CD14-positive monocyte (primary cell): ENCODE results near the gene REXO4. TPM values are rescaled to one million over a fixed set of nuclear protein-coding genes. Genes with fewer than 3 reads are reported as not detected.

Source experiments
- DNase-seq, 3 donors: peaks; one replicate each; pipeline ENCODE4 v3.0.0-alpha.2; 2011 to 2022
- H2AFZ ChIP-seq: 2 replicates; pipeline ENCODE4 v1.6.0; 2012; ENCODE audit warnings: mild to moderate bottlenecking, low read depth, low read length, inconsistent platforms; ENCODE audit not compliant: insufficient read depth, poor library complexity, severe bottlenecking
- H3K27ac ChIP-seq, 2 donors: 1 replicate in 1 of 2; 2 replicates in 1 of 2; pipeline ENCODE4 v1.5.1; 2012 to 2013; ENCODE audit warnings: low read length in 2 of 2, control low read depth in 1 of 2, inconsistent platforms in 1 of 2, low read depth in 1 of 2, mild to moderate bottlenecking in 1 of 2
- H3K27me3 ChIP-seq, 2 donors: one replicate each; pipeline versions ENCODE4 v1.6.0 to v1.6.1; 2011 to 2013; ENCODE audit warnings: low read length in 2 of 2; ENCODE audit not compliant: control insufficient read depth in 2 of 2, insufficient read depth in 2 of 2
- H3K36me3 ChIP-seq, 2 donors: replicated peaks in 1 of 2; 1 replicate in 1 of 2; 2 replicates in 1 of 2; pipeline versions ENCODE4 v1.5.1 to v1.6.1; 2012 to 2013; ENCODE audit warnings: low read length in 2 of 2, control low read depth in 1 of 2, inconsistent platforms in 1 of 2, mild to moderate bottlenecking in 1 of 2; ENCODE audit not compliant: insufficient read depth in 2 of 2, control insufficient read depth in 1 of 2
- H3K4me1 ChIP-seq, 2 donors: 1 replicate in 1 of 2; 2 replicates in 1 of 2; pipeline versions ENCODE4 v1.5.1 to v1.6.1; 2012 to 2013; ENCODE audit warnings: low read length in 2 of 2, control low read depth in 1 of 2, inconsistent platforms in 1 of 2, mild to moderate bottlenecking in 1 of 2, moderate library complexity in 1 of 2; ENCODE audit not compliant: insufficient read depth in 2 of 2, control insufficient read depth in 1 of 2
- H3K4me2 ChIP-seq: replicated peaks from 2 replicates; pipeline ENCODE3; 2012; ENCODE audit warnings: low read length, moderate library complexity, mild to moderate bottlenecking; ENCODE audit not compliant: poor library complexity, severe bottlenecking; ENCODE audit errors: extremely low read depth
- H3K4me3 ChIP-seq, 3 experiments: fragments of 200-600 bp in 1 of 3; sonication (generic) in 1 of 3; replicated peaks in 1 of 3; 1 replicate in 2 of 3; 2 replicates in 1 of 3; pipeline ENCODE4 v1.5.1; 2011 to 2013; ENCODE audit warnings: low read length in 3 of 3, mild to moderate bottlenecking in 3 of 3, control low read depth in 2 of 3, low read depth in 2 of 3, inconsistent platforms in 1 of 3, moderate library complexity in 1 of 3
- H3K79me2 ChIP-seq: 2 replicates; pipeline ENCODE4 v1.6.0; 2012; ENCODE audit warnings: mild to moderate bottlenecking, control low read depth, inconsistent platforms, low read length, moderate library complexity; ENCODE audit not compliant: insufficient read depth
- H3K9ac ChIP-seq: 2 replicates; pipeline ENCODE4 v1.6.0; 2017; ENCODE audit warnings: low read length, mild to moderate bottlenecking; ENCODE audit not compliant: insufficient read depth, poor library complexity, severe bottlenecking
- H3K9me3 ChIP-seq, 2 donors: replicated peaks in 1 of 2; 1 replicate in 1 of 2; 2 replicates in 1 of 2; pipeline versions ENCODE4 v1.5.1 to v1.6.1; 2012 to 2013; ENCODE audit warnings: low read length in 2 of 2, control low read depth in 1 of 2; ENCODE audit not compliant: control insufficient read depth in 1 of 2, insufficient read depth in 1 of 2
- H4K20me1 ChIP-seq: 2 replicates; pipeline ENCODE4 v1.6.0; 2012; ENCODE audit warnings: mild to moderate bottlenecking, low read length, control low read depth, moderate library complexity; ENCODE audit not compliant: insufficient read depth
- H3K27ac Mint-ChIP-seq, 7 donors: one replicate each; pipeline ENCODE4 v1.8.0; 2020; ENCODE audit warnings: mild to moderate bottlenecking in 7 of 7, mixed read lengths in 7 of 7, moderate library complexity in 6 of 7, inconsistent platforms in 2 of 7
- H3K27me3 Mint-ChIP-seq, 3 donors: one replicate each; pipeline ENCODE4 v1.8.0; 2021 to 2022; ENCODE audit warnings: low read depth in 3 of 3, mild to moderate bottlenecking in 3 of 3, mixed read lengths in 3 of 3, moderate library complexity in 3 of 3, inconsistent platforms in 1 of 3
- H3K36me3 Mint-ChIP-seq, 2 donors: one replicate each; pipeline ENCODE4 v1.8.0; 2020; ENCODE audit warnings: mixed read lengths in 2 of 2, inconsistent platforms in 1 of 2, mild to moderate bottlenecking in 1 of 2
- H3K4me1 Mint-ChIP-seq: one replicate; pipeline ENCODE4 v1.8.0; 2020; ENCODE audit warnings: mild to moderate bottlenecking, mixed read lengths
- H3K4me3 Mint-ChIP-seq, 2 donors: one replicate each; pipeline ENCODE4 v1.8.0; 2020; ENCODE audit warnings: mild to moderate bottlenecking in 2 of 2, mixed read lengths in 2 of 2, moderate library complexity in 1 of 2
- H3K9me3 Mint-ChIP-seq, 7 donors: one replicate each; pipeline ENCODE4 v1.8.0; 2020 to 2022; ENCODE audit warnings: mixed read lengths in 7 of 7, mild to moderate bottlenecking in 6 of 7, moderate library complexity in 6 of 7, inconsistent platforms in 2 of 7
- CTCF ChIP-seq: fragments of 200-600 bp; IDR thresholded peaks from one replicate; pipeline ENCODE4 v1.8.0; 2022; ENCODE audit warnings: antibody characterized with exemption, mild to moderate bottlenecking
- WGBS: methylation state at CpG from one replicate; pipeline ENCODE4 v1.1.5; 2013; ENCODE audit warnings: missing lambda C conversion rate; ENCODE audit not compliant: insufficient coverage; 5-methylcytosine and 5-hydroxymethylcytosine counted together
- intact Hi-C, 2 donors: fragments of 100-400 bp; cut with micrococcal nuclease; formaldehyde crosslinking; loops; one replicate each; pipeline versions ENCODE4 v1.15.0 to v1.15.1; 2023
- polyA plus RNA-seq, 3 donors: library from polyadenylated mRNA; depleted of rRNA in 1 of 3; unstranded in 2 of 3; stranded (reverse) in 1 of 3; fragments of 300-500 nt in 2 of 3; fragments of >200 nt in 1 of 3; fragmentation: Illumina TruSeq in 2 of 3; gene quantifications; 1 replicate in 2 of 3; 2 replicates in 1 of 3; pipeline ENCODE4 v1.2.3, GENCODE V29; 2012 to 2021

Gene REXO4
- polyA plus RNA-seq, 3 donors, result 3.0 to 11.0 (median 4.2) TPM

GRCh38 chr9:133368249-133368881, 49.4 kb downstream of the REXO4 start:
- Mint-ChIP-seq H3K9me3 (no peaks in the 10 kb centered on the region), H3K36me3 (peaks cover 69 to 90% of the 10 kb centered on the region in 2 donors), H3K27ac (peak overlapping the region in 2 of 7 donors; percentile 19 to 72), H3K4me3 (no peak overlapping the region), H3K4me1 (peaks cover 41% of the 10 kb centered on the region), H3K27me3 (no peaks in the 10 kb centered on the region)
- peak overlapping the region in 1 of 2 donors; percentile 58 for H3K27ac ChIP-seq
- no peak overlapping the region for H3K4me3 ChIP-seq
- peaks cover 98% of the 10 kb centered on the region for H4K20me1 ChIP-seq
- no peak overlapping the region for H3K4me2 ChIP-seq
- no peak overlapping the region for H2AFZ ChIP-seq
- H3K9ac ChIP-seq, result no peak overlapping the region
- no peaks in the 10 kb centered on the region for H3K9me3 ChIP-seq
- no peak for DNase-seq
- H3K79me2 ChIP-seq, result peaks cover 88% of the 10 kb centered on the region
- TF ChIP-seq CTCF, result no peak
- intact Hi-C loops, result no loop called here
- H3K27me3 ChIP-seq, result no peaks in the 10 kb centered on the region
- peaks cover 74 to 92% of the 10 kb centered on the region in 2 donors for H3K36me3 ChIP-seq
- WGBS, result 88% methylated on average over 14 of the region's 18 CpGs
- H3K4me1 ChIP-seq, result peaks cover 0 to 23% of the 10 kb centered on the region in 2 donors

- peaks cover 82% of the 10 kb centered on the region for H3K79me2 ChIP-seq
- WGBS, result 95% methylated on average over 10 of the region's 10 CpGs
- no peak for DNase-seq
- Mint-ChIP-seq H3K4me1 (peaks cover 37% of the 10 kb centered on the region), H3K27ac (peak overlapping the region in 1 of 7 donors; percentile 11), H3K4me3 (no peak overlapping the region), H3K36me3 (peaks cover 73 to 90% of the 10 kb centered on the region in 2 donors), H3K27me3 (no peaks in the 10 kb centered on the region), H3K9me3 (no peaks in the 10 kb centered on the region)
- H3K4me3 ChIP-seq, result no peak overlapping the region
- TF ChIP-seq CTCF, result no peak
- H3K4me2 ChIP-seq, result no peak overlapping the region
- no peak overlapping the region for H3K27ac ChIP-seq
- H4K20me1 ChIP-seq, result peaks cover 93% of the 10 kb centered on the region
- no peaks in the 10 kb centered on the region for H3K9me3 ChIP-seq
- H3K9ac ChIP-seq, result no peak overlapping the region
- H2AFZ ChIP-seq, result no peak overlapping the region
- peaks cover 80 to 92% of the 10 kb centered on the region in 2 donors for H3K36me3 ChIP-seq
- H3K4me1 ChIP-seq, result peaks cover 0 to 17% of the 10 kb centered on the region in 2 donors
- intact Hi-C loops, result no loop called here
- no peaks in the 10 kb centered on the region for H3K27me3 ChIP-seq
Measured at GRCh38 chr9:133367778-133368177, 50.0 kb downstream of the REXO4 start.
